HG02623 (cell line): Measurements from ENCODE around the gene KCNG2.
A peak's percentile ranks its signal among the peaks of the same experiment; 100 is the strongest.
"Not testable (repeated sequence)": the region's sequence is repeated elsewhere in the genome, so short reads cannot be mapped to it uniquely, and the experiment has no call there.

Source experiments
- ATAC-seq: cut with Tn5 transposase; IDR thresholded peaks from one replicate; pipeline ENCODE4 v1.9.1; 2021; ENCODE audit warnings: moderate library complexity; ENCODE audit not compliant: unreplicated experiment

The KCNG2 gene

GRCh38 chr18:79849328-79850207, 51.8 kb downstream of the KCNG2 start:
- ATAC-seq = no peak

GRCh38 chr18:79850731-79851130, 53.0 kb downstream of the KCNG2 start:
- no peak for ATAC-seq

GRCh38 chr18:79851489-79851888, 53.8 kb downstream of the KCNG2 start:
- ATAC-seq = no peak

GRCh38 chr18:79851950-79852349, 54.2 kb downstream of the KCNG2 start:
- no peak for ATAC-seq

- no peak for ATAC-seq
Measured at GRCh38 chr18:79852561-79853302, 55.0 kb downstream of the KCNG2 start.

GRCh38 chr18:79853303-79853992, 55.7 kb downstream of the KCNG2 start:
- no peak for ATAC-seq

GRCh38 chr18:79853993-79854364, 56.2 kb downstream of the KCNG2 start:
- ATAC-seq = no peak

GRCh38 chr18:79855147-79855933, 57.6 kb downstream of the KCNG2 start:
- peak; percentile 75 for ATAC-seq

- ATAC-seq = no peak
Measured at GRCh38 chr18:79856119-79857007, 58.6 kb downstream of the KCNG2 start.

GRCh38 chr18:79857082-79857671, 59.4 kb downstream of the KCNG2 start:
- ATAC-seq = no peak

GRCh38 chr18:79859314-79859713, 61.6 kb downstream of the KCNG2 start:
- no peak for ATAC-seq

- ATAC-seq = no peak
Measured at GRCh38 chr18:79861687-79862086, 63.9 kb downstream of the KCNG2 start.

- ATAC-seq = no peak
Measured at GRCh38 chr18:79862562-79862961, 64.8 kb downstream of the KCNG2 start.

GRCh38 chr18:79863161-79864005, 65.6 kb downstream of the KCNG2 start:
- ATAC-seq = no peak

- ATAC-seq = no peak
Measured at GRCh38 chr18:79864006-79864725, 66.4 kb downstream of the KCNG2 start.

GRCh38 chr18:79864955-79865354, 67.2 kb downstream of the KCNG2 start:
- not testable (repeated sequence) for ATAC-seq

- ATAC-seq = not testable (repeated sequence)
Measured at GRCh38 chr18:79865951-79866350, 68.2 kb downstream of the KCNG2 start.
